ENCODE measurements around the gene FAR2. TPM values are rescaled to one million over a fixed set of nuclear protein-coding genes. Genes with fewer than 3 reads are reported as not detected.
A peak's percentile ranks its signal among the peaks of the same experiment; 100 is the strongest.

The FAR2 gene
- polyA plus RNA-seq, 1 of the 3 experiments (the other 2 are of a cell fraction): 7.4 TPM

GRCh38 chr12:29163146-29163545 lies 14.1 kb downstream of the FAR2 start:
- Histone ChIP-seq H3K4me2 (no peak overlapping the region), H3K27ac (ENCODE audit: low read depth in 2 of 2, low read length in 1 of 2) (no peak overlapping the region), H3K79me2 (ENCODE audit: insufficient read depth) (no peaks in the 10 kb centered on the region), H3K27me3 (ENCODE audit: insufficient read depth) (no peaks in the 10 kb centered on the region), H3K9ac (no peak overlapping the region), H2AFZ (ENCODE audit: low read depth) (no peak overlapping the region), H3K4me1 (ENCODE audit: control insufficient read depth in 1 of 2, insufficient read depth in 2 of 2, low read depth in 1 of 2, low read length in 1 of 2) (peaks cover 0 to 4% of the 10 kb centered on the region in 2 experiments; a peak in 3 of 4 replicates), H3K4me3 (ENCODE audit: low read depth in 2 of 2, low read length in 1 of 2) (no peak overlapping the region), H3K9me2 (no peaks in the 10 kb centered on the region), H3K36me3 (replicated peaks in 1 of 2; ENCODE audit: control insufficient read depth in 1 of 2, insufficient read depth in 2 of 2, low read length in 1 of 2) (no peaks in the 10 kb centered on the region), H3F3A (replicated peaks; ENCODE audit: insufficient read depth) (peaks cover 3% of the 10 kb centered on the region), H3K9me3 (no peaks in the 10 kb centered on the region), H4K20me1 (ENCODE audit: insufficient read depth) (no peaks in the 10 kb centered on the region)
- CTCF ChIA-PET: interaction anchor here (0.7 to 1.7 kb wide), 3 partner anchors 31 to 155 kb away, joined by 3 to 4 read pairs (median 4); no protein-coding TSS in a partner anchor
- POLR2A ChIA-PET: no interaction called here
- no peak for DNase-seq
- WGBS (ENCODE audit: low lambda C conversion rate): 53% methylated on average over 4 of the region's 4 CpGs
- TF ChIP-seq RAD21 (IDR thresholded peaks at IDR 0.05; ENCODE audit: low read length) (no peak), RXRA (IDR thresholded peaks at IDR 0.05; ENCODE audit: borderline replicate concordance, low read depth) (no peak), ELF1 (IDR thresholded peaks at IDR 0.05) (no peak), EZH2phosphoT487 (IDR thresholded peaks at IDR 0.05; ENCODE audit: borderline replicate concordance, low read depth) (no peak), JUND (IDR thresholded peaks at IDR 0.05) (no peak), SIN3A (IDR thresholded peaks at IDR 0.05; ENCODE audit: borderline replicate concordance, low read depth, low read length) (no peak), TAF1 (IDR thresholded peaks at IDR 0.05; ENCODE audit: borderline replicate concordance, low read depth, low read length) (no peak), POLR2AphosphoS5 (IDR thresholded peaks at IDR 0.05; ENCODE audit: low read depth, low read length) (no peak), GABPA (IDR thresholded peaks at IDR 0.05; ENCODE audit: low read depth) (no peak), FOSL2 (IDR thresholded peaks at IDR 0.05; ENCODE audit: borderline replicate concordance, low read depth) (no peak), NFIC (IDR thresholded peaks at IDR 0.05; ENCODE audit: borderline replicate concordance) (no peak), TEAD4 (IDR thresholded peaks at IDR 0.05; ENCODE audit: borderline replicate concordance, insufficient read depth) (no peak), YY1 (IDR thresholded peaks at IDR 0.05; ENCODE audit: low read depth) (no peak), EP300 (IDR thresholded peaks at IDR 0.05; ENCODE audit: borderline replicate concordance in 1 of 2, low read depth in 1 of 2, low read length in 1 of 2) (no peak), GATA2 (CRISPR knock-in tag; IDR thresholded peaks at IDR 0.05) (no peak)
- TF ChIP-seq, protein P1, sequence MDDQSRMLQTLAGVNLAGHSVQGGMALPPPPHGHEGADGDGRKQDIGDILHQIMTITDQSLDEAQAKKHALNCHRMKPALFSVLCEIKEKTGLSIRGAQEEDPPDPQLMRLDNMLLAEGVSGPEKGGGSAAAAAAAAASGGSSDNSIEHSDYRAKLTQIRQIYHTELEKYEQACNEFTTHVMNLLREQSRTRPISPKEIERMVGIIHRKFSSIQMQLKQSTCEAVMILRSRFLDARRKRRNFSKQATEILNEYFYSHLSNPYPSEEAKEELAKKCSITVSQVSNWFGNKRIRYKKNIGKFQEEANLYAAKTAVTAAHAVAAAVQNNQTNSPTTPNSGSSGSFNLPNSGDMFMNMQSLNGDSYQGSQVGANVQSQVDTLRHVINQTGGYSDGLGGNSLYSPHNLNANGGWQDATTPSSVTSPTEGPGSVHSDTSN (IDR thresholded peaks at IDR 0.05): no peak

DNA sequence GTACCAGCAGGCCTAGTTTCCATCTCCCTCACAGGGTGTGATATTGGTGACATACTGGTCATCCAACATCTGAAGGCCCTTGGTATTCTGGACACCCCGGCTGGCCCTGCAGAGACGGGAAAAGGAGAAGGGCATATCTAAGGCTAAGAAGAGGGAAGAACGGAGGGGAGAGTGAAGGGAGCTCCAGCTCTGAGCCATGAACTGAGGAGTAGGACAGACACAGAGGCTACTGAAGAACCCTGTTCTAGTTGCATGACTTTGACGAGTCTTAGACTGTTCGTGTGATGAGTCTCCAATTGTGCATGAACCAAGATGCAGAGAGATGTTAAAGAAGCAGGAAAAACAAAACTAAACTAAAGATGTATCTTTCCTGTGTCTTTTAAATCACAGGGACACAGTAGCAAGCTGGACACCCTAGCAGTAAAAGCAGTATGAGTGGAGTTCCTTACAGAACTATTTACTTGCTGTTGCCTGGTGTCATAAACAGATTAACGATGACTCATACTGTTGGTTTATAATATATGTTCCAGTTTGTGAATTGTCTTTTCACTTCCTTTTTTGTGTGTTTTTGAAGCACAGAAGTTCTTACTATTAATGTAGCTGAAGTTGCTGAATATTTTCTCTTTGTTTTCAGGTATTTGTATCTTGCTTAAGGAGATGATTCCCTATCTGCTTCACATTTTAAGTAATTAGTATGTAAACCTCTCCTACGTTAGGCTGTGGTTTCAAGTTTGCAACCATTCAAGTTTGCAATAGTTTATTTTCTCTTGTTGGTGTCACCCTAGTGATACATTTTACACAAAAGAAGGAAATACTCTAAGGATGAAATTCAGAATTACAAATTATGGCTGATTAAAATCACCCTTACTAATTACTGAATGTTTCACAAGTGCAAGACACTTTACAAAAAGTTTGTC lies 15.7 kb downstream of the FAR2 start:
- TF ChIP-seq FOSL2 (IDR thresholded peaks at IDR 0.05; ENCODE audit: borderline replicate concordance, low read depth) (peak; percentile 15; the same call in 1 of the 2 replicates), TEAD4 (IDR thresholded peaks at IDR 0.05; ENCODE audit: borderline replicate concordance, insufficient read depth) (no peak)
- TF ChIP-seq, protein P1 (IDR thresholded peaks at IDR 0.05): no peak
- Histone ChIP-seq H2AFZ (ENCODE audit: low read depth) (no peak overlapping the region), H3K4me1 (ENCODE audit: control insufficient read depth in 1 of 2, insufficient read depth in 2 of 2, low read depth in 1 of 2, low read length in 1 of 2) (peaks cover 0 to 4% of the 10 kb centered on the region in 2 experiments; a peak in 3 of 4 replicates), H4K20me1 (ENCODE audit: insufficient read depth) (no peaks in the 10 kb centered on the region), H3K4me3 (ENCODE audit: low read depth in 2 of 2, low read length in 1 of 2) (no peak overlapping the region), H3K9me3 (no peaks in the 10 kb centered on the region), H3K27ac (ENCODE audit: low read depth in 2 of 2, low read length in 1 of 2) (peak overlapping the region in 1 of 2 experiments; percentile 51; a peak in 1 of 4 replicates), H3K79me2 (ENCODE audit: insufficient read depth) (no peaks in the 10 kb centered on the region), H3K9ac (no peak overlapping the region), H3K27me3 (ENCODE audit: insufficient read depth) (no peaks in the 10 kb centered on the region), H3K4me2 (no peak overlapping the region), H3K36me3 (replicated peaks in 1 of 2; ENCODE audit: control insufficient read depth in 1 of 2, insufficient read depth in 2 of 2, low read length in 1 of 2) (no peaks in the 10 kb centered on the region), H3F3A (replicated peaks; ENCODE audit: insufficient read depth) (no peaks in the 10 kb centered on the region), H3K9me2 (no peaks in the 10 kb centered on the region)
- 69% methylated on average over 7 of the region's 7 CpGs for WGBS (ENCODE audit: low lambda C conversion rate)
- ChIA-PET POLR2A (no interaction called here), CTCF (interaction anchor here (1.7 kb wide), 2 partner anchors 10 to 91 kb away, joined by 4 read pairs; no protein-coding TSS in a partner anchor)
- no peak for DNase-seq
